ENCODE data around the gene KLHDC8B.
A peak's percentile ranks its signal among the peaks of the same experiment; 100 is the strongest.
"Not testable (repeated sequence)": the region's sequence is repeated elsewhere in the genome, so short reads cannot be mapped to it uniquely, and the experiment has no call there.

KLHDC8B gene

DNA sequence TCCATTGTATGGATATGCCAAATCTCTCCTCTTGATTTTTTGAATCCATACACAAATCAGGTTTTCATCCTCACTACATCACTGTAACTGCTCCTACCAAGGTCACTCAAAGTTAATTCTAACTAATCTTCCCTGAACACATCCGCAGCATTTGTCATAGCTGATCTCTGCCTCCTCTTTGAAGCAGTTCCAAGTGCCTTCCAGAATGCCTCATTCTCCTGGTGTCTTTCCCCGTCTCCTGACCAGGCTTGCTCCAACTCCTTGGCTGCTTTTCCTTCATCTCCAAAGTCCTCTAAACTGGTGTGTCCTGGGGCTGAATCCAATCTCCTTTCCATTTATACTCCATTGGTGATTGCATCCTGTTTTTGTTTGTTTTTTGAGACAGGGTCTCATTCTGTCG lies 26.8 kb downstream of the KLHDC8B start:
- no peak for DNase-seq

DNA sequence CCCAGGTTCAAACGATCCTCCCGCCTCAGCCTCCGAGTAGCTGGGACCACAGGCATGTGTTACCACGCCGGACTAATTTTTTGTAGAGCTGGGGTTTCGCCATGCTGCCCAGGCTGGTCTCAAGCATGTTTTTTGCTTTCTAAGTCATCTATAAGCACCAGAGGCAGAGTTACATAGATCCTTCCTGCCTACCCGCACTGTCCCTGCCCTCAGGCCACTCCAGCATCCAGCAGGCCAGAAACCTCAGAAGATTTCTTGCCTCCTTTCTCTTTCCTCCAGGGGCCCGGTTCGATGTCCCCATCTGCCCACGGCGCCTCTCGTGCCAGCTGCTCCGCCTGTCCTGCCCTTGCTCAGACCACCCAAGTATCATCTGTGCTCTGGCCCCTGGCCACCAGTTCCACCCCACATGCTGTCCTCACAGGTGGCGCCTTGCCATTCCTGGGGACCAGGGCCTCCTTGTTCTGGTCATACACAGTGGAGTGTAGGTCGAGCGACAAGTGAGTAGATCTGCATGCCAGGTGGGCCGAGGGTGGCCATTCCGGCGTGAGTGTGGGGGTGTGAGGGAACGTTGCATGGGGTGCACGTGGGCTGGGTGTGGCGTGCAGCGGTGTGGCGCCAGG lies 27.3 kb downstream of the KLHDC8B start:
- DNase-seq, result no peak

DNA sequence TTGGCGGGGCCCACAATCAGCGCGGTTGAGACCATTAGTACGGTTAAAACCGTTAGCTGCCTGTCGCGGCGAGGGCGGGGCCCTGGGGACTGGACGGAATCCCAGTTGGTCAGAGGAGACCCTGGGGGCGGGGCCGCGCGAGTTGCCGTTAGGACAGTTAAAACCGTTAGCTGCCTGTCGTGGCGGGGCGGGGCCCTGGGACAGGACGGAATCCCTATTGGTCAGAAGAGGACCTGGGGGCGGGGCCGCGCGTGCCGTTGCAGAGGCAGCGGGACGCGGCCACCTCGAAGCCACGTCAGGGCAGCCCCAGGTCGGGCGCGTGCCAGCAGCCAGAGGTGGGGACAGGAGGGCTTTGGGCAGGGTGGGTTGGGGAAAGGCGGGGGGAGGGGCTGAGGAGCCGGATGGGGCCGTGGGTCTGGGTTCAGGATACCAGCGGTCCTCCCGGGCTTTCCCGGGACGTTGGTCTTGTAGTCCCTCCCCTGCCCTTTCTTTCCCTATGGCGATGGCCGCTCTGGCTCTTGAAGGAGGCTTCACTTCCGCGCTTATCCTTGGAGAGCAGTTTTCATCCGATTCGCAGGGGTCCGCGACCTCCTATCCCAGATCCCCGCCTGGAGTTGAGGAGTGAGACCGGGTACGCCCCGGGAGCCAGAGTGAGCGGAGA lies 28.0 kb downstream of the KLHDC8B start:
- peak; percentile 42 for DNase-seq

DNA sequence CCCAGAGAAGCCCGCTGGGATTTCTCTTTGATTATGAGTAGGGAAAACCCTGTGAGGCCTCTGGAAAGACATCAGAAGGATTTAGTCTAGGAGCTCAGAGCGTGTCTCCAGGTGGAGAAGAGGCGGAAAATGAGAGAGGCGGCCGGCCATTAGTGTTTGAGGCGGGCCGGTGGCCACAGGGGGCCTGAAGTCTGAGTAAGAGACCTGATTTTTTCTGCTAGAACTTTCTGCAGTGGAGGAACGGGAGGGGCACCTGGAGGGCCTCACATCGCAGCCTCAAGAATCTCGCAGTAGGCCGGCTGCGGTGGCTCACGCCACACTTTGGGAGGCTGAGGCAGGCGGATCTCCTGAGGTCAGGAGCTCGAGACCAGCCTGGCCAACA lies 28.5 kb downstream of the KLHDC8B start:
- DNase-seq, result no peak

DNA sequence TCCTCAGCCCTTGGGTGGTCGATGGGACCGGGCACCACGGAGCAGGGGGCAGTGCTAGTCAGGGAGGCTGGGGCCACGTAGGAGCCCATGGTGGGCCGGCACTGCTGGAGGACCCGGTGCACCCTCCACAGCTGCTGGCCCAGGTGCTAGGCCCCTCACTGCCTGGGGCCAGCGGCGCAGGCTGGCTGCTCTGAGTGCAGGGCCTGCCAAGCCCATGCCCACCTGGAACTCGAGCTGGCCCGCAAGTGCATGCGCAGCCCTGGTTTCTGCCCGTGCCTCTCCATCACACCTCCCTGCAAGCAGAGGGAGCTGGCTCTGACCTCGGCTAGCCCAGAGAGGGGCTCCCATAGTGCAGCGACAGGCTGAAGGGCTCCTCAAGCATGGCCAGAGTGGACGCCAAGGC lies 42.1 kb downstream of the KLHDC8B start:
- DNase-seq, result no peak

DNA sequence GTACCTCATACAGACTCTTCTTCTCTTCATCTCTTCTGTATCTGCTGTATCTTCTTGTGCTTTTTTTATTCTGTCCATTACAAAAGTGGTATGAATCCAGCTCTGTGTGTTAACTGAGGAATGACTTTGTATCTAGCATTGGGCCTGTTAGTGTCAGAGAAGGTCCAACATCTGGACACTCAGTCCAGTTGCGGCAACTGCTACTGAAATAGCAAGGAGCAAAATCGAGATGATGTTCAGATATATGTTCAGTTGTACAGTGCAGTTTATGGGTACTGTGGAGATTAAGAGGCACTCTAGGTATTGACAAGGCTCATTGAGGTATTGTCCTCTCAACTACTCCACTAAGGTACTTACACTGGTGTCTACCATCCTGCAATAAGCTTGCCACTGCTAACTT lies 42.6 kb downstream of the KLHDC8B start:
- DNase-seq, result no peak

DNA sequence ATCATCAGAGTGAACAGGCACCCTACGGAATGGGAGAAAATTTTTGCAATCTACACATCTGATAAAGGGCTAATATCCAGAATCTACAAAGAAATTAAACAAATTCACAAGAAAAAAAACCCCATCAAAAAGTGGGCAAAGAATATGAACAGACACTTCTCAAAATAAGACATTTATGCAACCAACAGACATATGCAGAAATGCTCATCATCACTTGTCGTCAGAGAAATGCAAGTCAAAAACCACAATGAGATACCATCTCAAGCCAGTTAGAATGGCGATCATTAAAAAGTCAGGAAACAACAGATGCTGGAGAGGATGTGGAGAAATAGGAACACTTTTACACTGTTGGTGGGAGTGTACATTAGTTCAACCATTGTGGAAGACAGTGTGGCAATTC lies 45.3 kb downstream of the KLHDC8B start:
- not testable (repeated sequence) for DNase-seq

DNA sequence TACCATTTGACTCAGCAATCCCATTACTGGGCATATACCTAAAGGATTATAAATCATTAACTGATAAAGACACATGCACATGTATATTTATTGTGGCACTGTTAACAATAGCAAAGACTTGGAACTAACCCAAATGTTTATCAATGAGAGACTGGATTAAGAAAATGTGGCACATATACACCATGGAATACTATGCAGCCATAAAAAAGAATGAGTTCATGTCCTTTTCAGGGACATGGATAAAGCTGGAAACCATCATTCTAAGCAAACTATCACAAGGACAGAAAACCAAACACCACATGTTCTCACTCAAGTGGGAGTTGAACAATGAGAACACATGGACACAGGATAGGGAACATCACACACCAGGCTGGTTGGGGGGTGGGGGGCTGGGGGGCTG lies 45.7 kb downstream of the KLHDC8B start:
- not testable (repeated sequence) for DNase-seq

DNA sequence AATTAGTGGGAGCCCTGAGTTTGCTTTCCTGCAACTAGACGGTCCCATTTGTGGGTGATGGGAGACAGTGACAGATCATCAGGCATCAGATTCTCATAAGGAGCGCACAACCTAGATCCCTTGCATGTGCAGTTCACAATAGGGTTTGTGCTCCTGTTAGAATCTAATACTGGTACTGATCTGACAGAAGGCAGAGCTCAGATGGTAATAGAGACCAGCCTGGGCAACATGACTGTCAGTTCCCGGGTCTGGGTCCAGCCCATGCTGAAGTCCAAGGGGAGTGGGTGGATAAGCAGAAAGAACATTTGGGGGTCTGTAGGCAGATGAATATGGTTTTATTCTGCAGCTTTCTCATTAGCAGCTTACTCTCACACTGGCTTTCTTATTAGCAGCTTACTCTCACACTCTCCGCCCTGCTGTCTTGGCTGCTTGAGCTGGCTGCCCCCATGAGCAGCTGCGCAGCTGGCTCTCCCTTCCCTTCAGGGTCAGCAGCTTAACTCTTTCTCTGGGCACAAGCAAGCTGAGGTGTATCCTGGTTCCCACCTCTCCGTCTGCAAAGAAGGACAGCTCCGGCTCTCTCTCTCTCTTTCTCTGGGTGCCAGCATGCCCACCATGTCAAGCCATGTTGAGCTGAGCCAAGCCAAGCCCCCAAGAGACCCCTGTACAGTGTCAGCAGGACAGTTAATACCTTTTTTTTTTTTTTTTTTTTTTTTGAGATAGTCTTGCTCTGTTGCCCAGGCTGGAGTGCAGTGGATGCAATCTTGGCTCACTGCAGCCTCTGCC lies 46.5 kb downstream of the KLHDC8B start:
- no peak for DNase-seq

DNA sequence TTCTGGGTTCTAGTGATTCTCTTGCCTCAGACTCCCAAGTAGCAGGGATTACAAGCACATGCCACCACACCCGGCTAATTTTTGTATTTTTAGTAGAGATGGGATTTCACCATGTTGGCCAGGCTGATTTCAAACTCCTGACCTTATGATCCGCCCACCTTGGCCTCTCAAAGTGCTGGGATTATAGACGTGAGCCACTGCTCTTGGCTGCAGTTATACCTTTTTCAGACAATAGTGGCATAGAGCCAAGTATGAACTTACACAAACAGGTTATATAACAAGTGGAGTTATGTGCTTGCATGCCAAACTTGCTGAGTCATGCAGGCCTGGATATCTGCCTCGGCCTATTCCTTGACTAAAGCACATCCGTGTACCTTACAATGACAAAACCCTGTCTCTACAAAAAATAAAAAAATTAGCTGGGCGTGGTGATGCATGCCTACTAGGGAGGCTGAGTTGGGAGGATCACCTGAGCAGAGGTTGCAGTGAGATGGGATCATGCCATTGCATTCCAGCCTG lies 47.1 kb downstream of the KLHDC8B start:
- not testable (repeated sequence) for DNase-seq

DNA sequence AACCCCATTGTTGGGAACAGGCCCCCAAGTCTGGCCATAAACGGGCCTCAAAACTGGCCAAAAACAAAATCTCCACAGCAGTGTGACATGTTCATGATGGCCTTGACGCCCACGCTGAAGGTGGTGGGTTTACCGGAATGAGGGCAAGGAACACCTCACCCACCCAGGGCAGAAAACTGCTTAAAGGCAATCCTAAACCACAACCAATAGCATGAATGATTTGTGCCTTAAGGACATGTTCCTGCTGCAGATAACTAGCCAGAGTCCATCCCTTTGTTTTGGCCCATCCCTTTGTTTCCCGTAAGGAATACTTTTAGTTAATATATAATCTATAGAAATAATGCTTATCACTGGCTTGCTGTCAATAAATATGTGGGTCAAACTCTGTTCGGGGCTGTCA lies 47.7 kb downstream of the KLHDC8B start:
- no peak for DNase-seq

DNA sequence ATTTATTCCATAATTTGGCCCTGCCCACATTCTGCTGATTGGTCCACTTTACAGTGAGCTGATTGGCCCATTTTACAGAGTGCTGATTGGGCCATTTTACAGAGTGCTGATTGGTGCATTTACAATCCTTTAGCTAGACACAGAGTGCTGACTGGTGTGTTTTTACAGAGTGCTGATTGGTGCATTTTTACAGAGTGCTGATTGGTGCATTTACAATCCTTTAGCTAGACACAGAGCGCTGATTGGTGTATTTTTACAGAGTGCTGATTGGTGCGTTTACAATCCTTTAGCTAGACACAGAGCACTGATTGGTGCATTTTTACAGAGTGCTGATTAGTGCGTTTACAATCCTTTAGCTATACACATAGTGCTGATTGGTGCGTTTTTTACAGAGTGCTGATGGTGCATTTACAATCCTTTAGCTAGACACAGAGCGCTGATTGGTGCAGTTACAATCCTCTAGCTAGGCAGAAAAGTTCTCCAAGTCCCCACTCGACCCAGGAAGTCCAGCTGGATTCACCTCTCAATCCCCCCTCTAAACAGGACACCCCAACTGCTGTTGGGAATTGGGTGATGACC lies 49.7 kb downstream of the KLHDC8B start:
- DNase-seq, result not testable (repeated sequence)

DNA sequence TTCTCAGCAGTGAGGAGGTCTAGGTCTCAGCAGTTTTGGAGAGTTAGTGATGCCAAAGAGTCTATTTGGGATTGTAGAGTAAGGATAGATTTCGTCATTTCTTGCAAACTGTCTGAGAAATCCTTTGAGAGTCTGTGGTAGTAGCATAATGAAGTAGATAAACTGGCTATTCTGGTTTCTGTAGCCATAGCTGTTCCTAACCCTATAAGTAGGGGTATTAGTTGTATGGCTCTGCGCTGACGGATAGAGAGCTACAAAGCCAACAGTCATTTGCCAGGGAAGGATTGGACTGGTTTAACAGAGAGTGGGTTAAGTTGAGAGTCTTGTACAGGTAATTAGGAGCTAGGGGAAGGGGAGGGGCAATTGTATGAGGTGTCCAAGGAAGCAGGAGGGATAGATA lies 50.6 kb downstream of the KLHDC8B start:
- no peak for DNase-seq

All from activated CD4-positive, CD25-positive, alpha-beta regulatory T cell treated with anti-CD3 and anti-CD28 coated beads, Interleukin-2, amount 50 U/mL, for 72 hours (primary cell).